HG03135 (cell line): ENCODE measurements around the gene PFKFB1.
"Not testable (repeated sequence)": the region's sequence is repeated elsewhere in the genome, so short reads cannot be mapped to it uniquely, and the experiment has no call there.

Experiments
- ATAC-seq: cut with Tn5 transposase; IDR thresholded peaks from one replicate; pipeline ENCODE4 v1.9.1; 2021; ENCODE audit warnings: mild to moderate bottlenecking, moderate library complexity; ENCODE audit not compliant: unreplicated experiment

PFKFB1 gene

GRCh38 chrX:54994668-54995351 lies 822 bp upstream of the PFKFB1 start:
- no peak for ATAC-seq

- ATAC-seq: no peak
Observed at GRCh38 chrX:54992911-54993622, 921 bp downstream of the PFKFB1 start.

- ATAC-seq: no peak
Observed at GRCh38 chrX:54991706-54992105, 2.3 kb downstream of the PFKFB1 start.

GRCh38 chrX:54983306-54983705 lies 10.7 kb downstream of the PFKFB1 start:
- not testable (repeated sequence) for ATAC-seq

- ATAC-seq: no peak
Observed at GRCh38 chrX:54980334-54980733, 13.7 kb downstream of the PFKFB1 start.

GRCh38 chrX:54979432-54979831 lies 14.6 kb downstream of the PFKFB1 start:
- ATAC-seq: no peak

GRCh38 chrX:54978448-54978847 lies 15.5 kb downstream of the PFKFB1 start:
- no peak for ATAC-seq

- no peak for ATAC-seq
Observed at GRCh38 chrX:54977387-54977786, 16.6 kb downstream of the PFKFB1 start.

- no peak for ATAC-seq
Observed at GRCh38 chrX:54964766-54965497, 29.1 kb downstream of the PFKFB1 start.

- no peak for ATAC-seq
Observed at GRCh38 chrX:54961750-54962149, 32.2 kb downstream of the PFKFB1 start.

GRCh38 chrX:54950730-54951375 lies 43.1 kb downstream of the PFKFB1 start:
- ATAC-seq: no peak

- ATAC-seq: no peak
Observed at GRCh38 chrX:54945224-54945623, 48.8 kb downstream of the PFKFB1 start.

GRCh38 chrX:54944816-54945215 lies 49.2 kb downstream of the PFKFB1 start:
- ATAC-seq: no peak

- no peak for ATAC-seq
Observed at GRCh38 chrX:54937416-54937815, 56.6 kb downstream of the PFKFB1 start.

GRCh38 chrX:54935306-54935705 lies 58.7 kb downstream of the PFKFB1 start:
- ATAC-seq: no peak

- no peak for ATAC-seq
Observed at GRCh38 chrX:54934890-54935289, 59.1 kb downstream of the PFKFB1 start.

GRCh38 chrX:54934058-54934457 lies 59.9 kb downstream of the PFKFB1 start:
- ATAC-seq: no peak

- no peak for ATAC-seq
Observed at GRCh38 chrX:54933150-54933826, 60.7 kb downstream of the PFKFB1 start.

- ATAC-seq: no peak
Observed at GRCh38 chrX:54931107-54931506, 62.9 kb downstream of the PFKFB1 start.

- no peak for ATAC-seq
Observed at GRCh38 chrX:54930291-54931049, 63.5 kb downstream of the PFKFB1 start.
